Activated T-helper 1 cell treated with anti-CD3 and anti-CD28 coated beads, Interleukin-12 subunit alpha, Interleukin-12 subunit beta, Interleukin-2, Interleukin-4 antibody, amounts not matched to agents 30 ng/mL and 10 ng/mL and 1 ng/mL, durations not matched to agents 14 hours and 24 hours and 36 hours (primary cell): ENCODE results near the gene SUSD6. TPM values are rescaled to one million over a fixed set of nuclear protein-coding genes. Genes with fewer than 3 reads are reported as not detected.
A peak's percentile ranks its signal among the peaks of the same experiment; 100 is the strongest.

Source experiments
- DNase-seq: peaks from one replicate; pipeline ENCODE4 v3.0.0; 2021; ENCODE audit warnings: low spot score
- H3K27ac Mint-ChIP-seq: one replicate; pipeline ENCODE4 v1.8.0; 2021; ENCODE audit warnings: mild to moderate bottlenecking, mixed read lengths
- H3K27me3 Mint-ChIP-seq: one replicate; pipeline ENCODE4 v1.8.0; 2022; ENCODE audit warnings: mild to moderate bottlenecking, moderate library complexity, mixed read lengths; ENCODE audit not compliant: insufficient read depth
- H3K36me3 Mint-ChIP-seq: one replicate; pipeline ENCODE4 v1.8.0; 2021; ENCODE audit warnings: low read depth, mixed read lengths
- H3K4me1 Mint-ChIP-seq: one replicate; pipeline ENCODE4 v1.8.0; 2021; ENCODE audit warnings: low read depth, mixed read lengths
- H3K4me3 Mint-ChIP-seq: one replicate; pipeline ENCODE4 v1.8.0; 2021; ENCODE audit warnings: mild to moderate bottlenecking, moderate library complexity, mixed read lengths
- H3K9me3 Mint-ChIP-seq: one replicate; pipeline ENCODE4 v1.8.0; 2021; ENCODE audit warnings: mixed read lengths
- intact Hi-C: fragments of 100-400 bp; cut with micrococcal nuclease; formaldehyde crosslinking; loops from one replicate; pipeline ENCODE4 v1.15.1; 2024
- total RNA-seq: library from RNA; stranded (reverse); gene quantifications from 2 replicates; pipeline ENCODE4 v1.2.3, GENCODE V29; 2022

The SUSD6 gene
- total RNA-seq, 1 donor from 2014 or later, result 94.3 TPM

DNA sequence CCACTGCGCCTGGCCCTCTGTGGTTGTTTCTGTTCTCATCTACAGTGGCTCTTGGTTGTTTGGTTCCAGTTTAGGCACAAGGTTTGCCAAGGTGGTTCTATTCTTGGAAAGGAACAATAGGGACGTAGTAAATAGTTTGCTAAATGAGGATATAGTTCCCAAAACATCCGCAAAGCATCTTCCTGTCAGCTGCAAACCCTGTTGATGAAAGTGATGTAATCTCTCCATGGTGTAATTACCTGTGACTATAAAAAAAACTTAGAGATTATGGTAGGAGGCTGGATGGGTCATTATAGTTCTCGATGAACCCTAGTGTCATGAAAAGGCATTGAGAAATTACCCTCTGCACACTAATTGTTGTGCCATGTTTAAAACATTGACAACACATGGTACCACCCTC, 52.9 kb downstream of the SUSD6 start:
- H3K4me3 Mint-ChIP-seq, result peak overlapping the region; percentile 42
- no peak for DNase-seq
- peaks cover 96% of the 10 kb centered on the region for H3K4me1 Mint-ChIP-seq
- H3K36me3 Mint-ChIP-seq, result peaks cover 60% of the 10 kb centered on the region
- no peaks in the 10 kb centered on the region for H3K27me3 Mint-ChIP-seq
- H3K27ac Mint-ChIP-seq, result peak overlapping the region; percentile 65
- peaks cover 4% of the 10 kb centered on the region for H3K9me3 Mint-ChIP-seq
- intact Hi-C loops, result no loop called here

- no peaks in the 10 kb centered on the region for H3K27me3 Mint-ChIP-seq
- no peak for DNase-seq
- peaks cover 4% of the 10 kb centered on the region for H3K9me3 Mint-ChIP-seq
- H3K27ac Mint-ChIP-seq, result no peak overlapping the region
- intact Hi-C loops, result no loop called here
- peaks cover 63% of the 10 kb centered on the region for H3K36me3 Mint-ChIP-seq
- H3K4me1 Mint-ChIP-seq, result peaks cover 96% of the 10 kb centered on the region
- H3K4me3 Mint-ChIP-seq, result no peak overlapping the region
Observed at GRCh38 chr14:69664865-69665526, 53.6 kb downstream of the SUSD6 start.

- Mint-ChIP-seq H3K36me3 (peaks cover 64% of the 10 kb centered on the region), H3K4me3 (no peak overlapping the region), H3K27me3 (no peaks in the 10 kb centered on the region), H3K9me3 (peaks cover 4% of the 10 kb centered on the region), H3K4me1 (peaks cover 96% of the 10 kb centered on the region), H3K27ac (no peak overlapping the region)
- intact Hi-C loops, result no loop called here
- DNase-seq, result no peak
Observed at GRCh38 chr14:69665631-69666030, 54.2 kb downstream of the SUSD6 start.

DNA sequence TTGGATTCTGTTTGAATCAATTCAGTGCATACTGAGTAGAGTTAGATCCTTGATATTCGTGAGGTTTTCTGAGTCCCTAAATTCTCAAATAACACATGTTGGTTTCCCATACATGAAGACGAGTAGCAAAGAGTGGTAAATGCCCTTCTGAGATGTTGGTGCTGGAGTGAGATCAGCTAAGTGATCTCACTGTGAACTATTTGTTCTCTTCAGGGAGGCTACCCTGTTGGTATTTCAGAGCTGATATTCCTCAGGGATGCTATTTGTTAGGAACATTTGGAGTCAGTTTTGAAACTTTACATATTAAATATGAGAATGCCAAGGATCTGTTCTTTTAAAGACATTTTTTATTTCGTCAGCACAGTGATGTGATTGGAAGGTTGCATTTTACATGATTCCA, 54.7 kb downstream of the SUSD6 start:
- peaks cover 64% of the 10 kb centered on the region for H3K36me3 Mint-ChIP-seq
- H3K9me3 Mint-ChIP-seq, result peaks cover 4% of the 10 kb centered on the region
- DNase-seq, result no peak
- no peaks in the 10 kb centered on the region for H3K27me3 Mint-ChIP-seq
- H3K27ac Mint-ChIP-seq, result peak overlapping the region; percentile 23
- H3K4me1 Mint-ChIP-seq, result peaks cover 96% of the 10 kb centered on the region
- intact Hi-C loops, result no loop called here
- no peak overlapping the region for H3K4me3 Mint-ChIP-seq

DNA sequence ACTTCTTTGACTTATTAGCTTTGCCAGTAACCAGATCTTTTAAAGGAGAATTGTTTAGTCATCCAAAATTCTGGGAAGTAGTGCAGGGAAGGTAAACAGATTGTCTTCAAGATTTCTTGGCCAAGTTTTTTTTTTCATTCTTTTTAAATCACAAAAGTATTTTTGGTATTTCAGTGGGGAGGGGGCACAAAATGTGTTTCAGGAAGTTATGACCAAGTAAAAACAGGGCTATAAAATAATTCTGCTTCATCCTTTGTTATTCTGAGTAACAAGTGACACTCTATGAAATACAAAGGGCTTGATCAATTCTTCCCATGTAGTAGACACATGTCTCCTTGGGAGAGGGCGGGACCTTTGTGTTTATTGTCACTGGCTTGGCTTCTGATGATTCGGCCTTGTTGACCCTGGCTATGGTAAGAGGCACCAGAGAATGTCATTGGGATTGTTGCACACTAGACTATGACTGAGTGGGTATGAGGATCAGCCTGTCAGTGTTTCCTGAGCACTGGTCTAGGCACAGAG, 55.4 kb downstream of the SUSD6 start:
- no peak for DNase-seq
- no peaks in the 10 kb centered on the region for H3K27me3 Mint-ChIP-seq
- intact Hi-C loops, result loop anchor here (1.0 kb wide), 1 partner anchor 10 kb away; no protein-coding TSS in a partner anchor
- peaks cover 4% of the 10 kb centered on the region for H3K9me3 Mint-ChIP-seq
- H3K36me3 Mint-ChIP-seq, result peaks cover 61% of the 10 kb centered on the region
- peaks cover 96% of the 10 kb centered on the region for H3K4me1 Mint-ChIP-seq
- H3K4me3 Mint-ChIP-seq, result peak overlapping the region; percentile 31
- peak overlapping the region; percentile 82 for H3K27ac Mint-ChIP-seq

GRCh38 chr14:69667938-69668335, 56.5 kb downstream of the SUSD6 start:
- Mint-ChIP-seq H3K27me3 (no peaks in the 10 kb centered on the region), H3K4me3 (peak overlapping the region; percentile 64), H3K4me1 (peaks cover 96% of the 10 kb centered on the region), H3K9me3 (peaks cover 4% of the 10 kb centered on the region), H3K27ac (peak overlapping the region; percentile 82), H3K36me3 (peaks cover 57% of the 10 kb centered on the region)
- intact Hi-C loops, result loop anchor here (1.0 kb wide), 1 partner anchor 8 kb away; no protein-coding TSS in a partner anchor
- no peak for DNase-seq

GRCh38 chr14:69669375-69669774, 58.0 kb downstream of the SUSD6 start:
- Mint-ChIP-seq H3K27ac (peak overlapping the region; percentile 44), H3K36me3 (peaks cover 59% of the 10 kb centered on the region), H3K9me3 (peaks cover 4% of the 10 kb centered on the region), H3K4me1 (peaks cover 97% of the 10 kb centered on the region), H3K27me3 (no peaks in the 10 kb centered on the region), H3K4me3 (peak overlapping the region; percentile 41)
- intact Hi-C loops, result no loop called here
- no peak for DNase-seq

- no peak for DNase-seq
- H3K4me3 Mint-ChIP-seq, result peak overlapping the region; percentile 41
- no peaks in the 10 kb centered on the region for H3K27me3 Mint-ChIP-seq
- intact Hi-C loops, result no loop called here
- peaks cover 54% of the 10 kb centered on the region for H3K36me3 Mint-ChIP-seq
- H3K9me3 Mint-ChIP-seq, result peaks cover 4% of the 10 kb centered on the region
- peaks cover 98% of the 10 kb centered on the region for H3K4me1 Mint-ChIP-seq
- peak overlapping the region; percentile 44 for H3K27ac Mint-ChIP-seq
Observed at GRCh38 chr14:69670093-69670492, 58.7 kb downstream of the SUSD6 start.

- Mint-ChIP-seq H3K9me3 (peaks cover 4% of the 10 kb centered on the region), H3K4me1 (peaks cover 99% of the 10 kb centered on the region), H3K36me3 (peaks cover 46% of the 10 kb centered on the region), H3K27me3 (no peaks in the 10 kb centered on the region), H3K4me3 (no peak overlapping the region), H3K27ac (peak overlapping the region; percentile 98)
- intact Hi-C loops, result no loop called here
- no peak for DNase-seq
Observed at GRCh38 chr14:69671365-69672030, 60.1 kb downstream of the SUSD6 start.

- DNase-seq, result no peak
- no peak overlapping the region for H3K4me3 Mint-ChIP-seq
- peaks cover 45% of the 10 kb centered on the region for H3K36me3 Mint-ChIP-seq
- peaks cover 6% of the 10 kb centered on the region for H3K9me3 Mint-ChIP-seq
- peaks cover 97% of the 10 kb centered on the region for H3K4me1 Mint-ChIP-seq
- no peaks in the 10 kb centered on the region for H3K27me3 Mint-ChIP-seq
- intact Hi-C loops, result no loop called here
- peak overlapping the region; percentile 98 for H3K27ac Mint-ChIP-seq
Observed at GRCh38 chr14:69672356-69672755, 61.0 kb downstream of the SUSD6 start.

DNA sequence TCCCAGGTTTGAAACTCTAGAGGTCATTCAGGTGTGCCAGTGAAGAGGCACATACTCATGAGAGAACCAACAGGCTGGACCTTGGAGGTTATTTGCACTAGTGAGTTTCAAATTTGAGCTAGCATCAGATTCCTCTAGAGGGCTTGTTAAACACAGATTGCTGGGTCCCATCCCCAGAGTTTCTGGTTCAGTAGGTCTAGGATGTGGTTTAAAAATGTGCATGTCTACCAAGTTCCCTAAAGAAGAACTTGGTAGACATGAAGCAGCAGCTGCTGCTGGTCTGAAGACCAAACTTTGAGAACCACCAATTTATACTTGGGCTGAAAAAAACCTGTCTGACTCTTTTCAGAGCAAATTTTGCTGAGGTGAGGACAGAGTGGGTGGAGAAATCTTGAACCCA, 61.7 kb downstream of the SUSD6 start:
- Mint-ChIP-seq H3K4me3 (peak overlapping the region; percentile 68), H3K27ac (peak overlapping the region; percentile 98), H3K36me3 (peaks cover 39% of the 10 kb centered on the region), H3K27me3 (no peaks in the 10 kb centered on the region), H3K4me1 (peaks cover 95% of the 10 kb centered on the region), H3K9me3 (peaks cover 3% of the 10 kb centered on the region)
- intact Hi-C loops, result no loop called here
- DNase-seq, result no peak

GRCh38 chr14:69673578-69674305, 62.3 kb downstream of the SUSD6 start:
- Mint-ChIP-seq H3K27me3 (no peaks in the 10 kb centered on the region), H3K9me3 (peaks cover 3% of the 10 kb centered on the region), H3K36me3 (peaks cover 37% of the 10 kb centered on the region), H3K4me3 (peak overlapping the region; percentile 68), H3K4me1 (peaks cover 89% of the 10 kb centered on the region), H3K27ac (peak overlapping the region; percentile 98)
- intact Hi-C loops, result no loop called here
- DNase-seq, result no peak
